Endothelial cell of umbilical vein (primary cell): ENCODE data around the gene SLFNL1. TPM values are rescaled to one million over a fixed set of nuclear protein-coding genes. Genes with fewer than 3 reads are reported as not detected.

Experiments
- BruUV-seq: library from RNA; stranded (reverse); fragments of 400-500 nt; replicated peaks from 2 replicates; lab custom pipeline; 2021; lab: Mats Ljungman, UMichigan
- CTCF ChIA-PET: fragments of 300-600, 350-600 bp; sonication (Branson Sonifier 250); formaldehyde crosslinking; loops from one replicate; lab custom pipeline; 2021; ENCODE audit warnings: antibody characterized with exemption, inconsistent platforms; lab: Charles Lee
- POLR2A ChIA-PET: fragments of 300-600, 350-600 bp; sonication (Branson Sonifier 250); formaldehyde crosslinking; loops from one replicate; lab custom pipeline; 2021; ENCODE audit warnings: antibody characterized with exemption, inconsistent platforms; lab: Charles Lee
- DNase-seq: peaks from one replicate; pipeline ENCODE4 v3.0.0-alpha.2; 2011; ENCODE audit warnings: low read depth, low spot score
- FAIRE-seq: peaks from 2 replicates; lab custom pipeline; 2011; peaks lifted over from hg19 to GRCh38; lab: Jason Lieb, UNC
- H2AFZ ChIP-seq: 2 replicates; pipeline ENCODE4 v1.6.0; 2012; ENCODE audit warnings: low read depth, low read length, control low read depth, inconsistent platforms
- H3K27ac ChIP-seq: 2 replicates; pipeline ENCODE4 v1.5.1; 2011; ENCODE audit warnings: low read depth, mild to moderate bottlenecking, control low read depth, low read length, moderate library complexity; ENCODE audit not compliant: insufficient read depth
- H3K27me3 ChIP-seq, 2 experiments: 2 replicates each; pipeline versions ENCODE4 v1.6.0 to v1.6.1; 2011; ENCODE audit warnings: low read length in 2 of 2, mixed read lengths in 1 of 2; ENCODE audit not compliant: control insufficient read depth in 2 of 2, insufficient read depth in 2 of 2
- H3K36me3 ChIP-seq, 2 experiments: 2 replicates in 1 of 2; 3 replicates in 1 of 2; pipeline ENCODE4 v1.5.1; 2011; ENCODE audit warnings: low read length in 2 of 2, mild to moderate bottlenecking in 1 of 2, moderate library complexity in 1 of 2; ENCODE audit not compliant: control insufficient read depth in 2 of 2, insufficient read depth in 2 of 2; ENCODE audit errors: extremely low read depth in 1 of 2
- H3K4me1 ChIP-seq: 3 replicates; pipeline ENCODE4 v1.5.1; 2011; ENCODE audit warnings: mild to moderate bottlenecking, low read length; ENCODE audit not compliant: control insufficient read depth, insufficient read depth; ENCODE audit errors: extremely low read depth
- H3K4me2 ChIP-seq: 2 replicates; pipeline ENCODE4 v1.6.1; 2011; ENCODE audit warnings: low read length, control low read depth, mixed read lengths; ENCODE audit not compliant: insufficient read depth
- H3K4me3 ChIP-seq, 3 experiments: fragments of 200-600 bp in 1 of 3; sonication (generic), shearing (Covaris generic) in 1 of 3; replicated peaks in 1 of 3; 2 replicates each; pipeline ENCODE4 v1.5.1; 2011 to 2016; ENCODE audit warnings: control low read depth in 3 of 3, low read length in 3 of 3, mild to moderate bottlenecking in 2 of 3, inconsistent platforms in 1 of 3, low read depth in 1 of 3, moderate library complexity in 1 of 3; ENCODE audit not compliant: insufficient read depth in 1 of 3
- H3K79me2 ChIP-seq: 2 replicates; pipeline ENCODE4 v1.6.0; 2012; ENCODE audit warnings: low read length, inconsistent platforms; ENCODE audit not compliant: control insufficient read depth, insufficient read depth
- H3K9ac ChIP-seq: replicated peaks from 2 replicates; pipeline ENCODE3; 2011; ENCODE audit warnings: low read length, control low read depth; ENCODE audit not compliant: insufficient read depth; ENCODE audit errors: extremely low read depth
- H3K9me1 ChIP-seq: replicated peaks from 3 replicates; pipeline ENCODE4 v1.6.0; 2011; ENCODE audit warnings: mild to moderate bottlenecking, low read length; ENCODE audit not compliant: control insufficient read depth, insufficient read depth; ENCODE audit errors: extremely low read depth
- H3K9me3 ChIP-seq: replicated peaks from 2 replicates; pipeline ENCODE4 v1.5.1; 2012; ENCODE audit warnings: low read length, inconsistent platforms; ENCODE audit not compliant: control insufficient read depth, insufficient read depth
- H4K20me1 ChIP-seq: replicated peaks from 2 replicates; pipeline ENCODE3; 2011; ENCODE audit warnings: mild to moderate bottlenecking, low read length; ENCODE audit not compliant: control insufficient read depth, insufficient read depth; ENCODE audit errors: extremely low read depth
- CTCF ChIP-seq, 2 donors: IDR thresholded peaks; 1 replicate in 1 of 2; 2 replicates in 1 of 2; pipeline ENCODE4 v1.5.1; 2011; ENCODE audit warnings: low read length in 2 of 2, mild to moderate bottlenecking in 2 of 2, moderate library complexity in 2 of 2, control low read depth in 1 of 2, inconsistent platforms in 1 of 2, low read depth in 1 of 2; ENCODE audit not compliant: insufficient read depth in 1 of 2; ENCODE audit errors: extremely low read depth in 1 of 2
- EZH2 ChIP-seq: IDR thresholded peaks from 2 replicates; pipeline ENCODE4 v1.6.1; 2012; ENCODE audit warnings: borderline replicate concordance, low read depth, mild to moderate bottlenecking, moderate library complexity, low read length, inconsistent platforms; ENCODE audit not compliant: severe bottlenecking
- FOS ChIP-seq: IDR thresholded peaks from 2 replicates; pipeline ENCODE4 v1.6.1; 2011; ENCODE audit warnings: mild to moderate bottlenecking, low read length, moderate library complexity, borderline replicate concordance; ENCODE audit not compliant: insufficient read depth
- GATA2 ChIP-seq: IDR thresholded peaks from 2 replicates; pipeline ENCODE4 v1.7.0; 2011; ENCODE audit warnings: low read depth, mild to moderate bottlenecking, moderate library complexity, mixed read lengths, low read length; ENCODE audit not compliant: insufficient read length, insufficient read depth
- JUN ChIP-seq: IDR thresholded peaks from 2 replicates; pipeline ENCODE4 v1.6.1; 2011; ENCODE audit warnings: borderline replicate concordance, low read depth; ENCODE audit not compliant: insufficient read length, insufficient read depth
- MAX ChIP-seq: IDR thresholded peaks from 2 replicates; pipeline ENCODE4 v1.6.1; 2011; ENCODE audit not compliant: insufficient read depth, insufficient read length
- MYC ChIP-seq: IDR thresholded peaks from one replicate; pipeline ENCODE4 v1.6.1; 2011; ENCODE audit warnings: mild to moderate bottlenecking, low read depth, low read length
- POLR2A ChIP-seq: IDR thresholded peaks from 2 replicates; pipeline ENCODE4 v1.6.1; 2012; ENCODE audit warnings: low read depth, mild to moderate bottlenecking, control low read depth, low read length
- POLR2AphosphoS5 ChIP-seq: IDR thresholded peaks from 2 replicates; pipeline ENCODE4 v1.6.1; 2012; ENCODE audit warnings: low read depth, mild to moderate bottlenecking, control low read depth, low read length, moderate library complexity; ENCODE audit not compliant: insufficient read depth
- dilution Hi-C: fragments of 300-500 bp; cut with MboI; formaldehyde crosslinking; loops from one replicate; pipeline ENCODE4 v1.15.0; 2019; ENCODE audit warnings: low sequenced_read_pairs; ENCODE audit not compliant: extremely low pct_ligation_motif_present
- intact Hi-C: fragments of 100-400 bp; cut with micrococcal nuclease; formaldehyde crosslinking; loops from one replicate; pipeline ENCODE4 v1.10.0; 2022
- polyA plus RNA-seq, 4 experiments: library from polyadenylated mRNA; depleted of rRNA in 3 of 4; stranded (reverse) in 3 of 4; unstranded in 1 of 4; fragments of >200 nt; gene quantifications; 2 replicates each; pipeline versions ENCODE4 v1.2.1 to v1.2.3, GENCODE V29; 2011 to 2012; ENCODE audit warnings: missing spikeins in 1 of 4
- total RNA-seq: library from RNA; stranded (reverse); gene quantifications from 2 replicates; pipeline ENCODE4 v1.2.3, GENCODE V29; 2021

Gene SLFNL1
- total and polyA plus RNA-seq, 2 donors (not counting 3 experiments of a cell fraction or from before 2014, with no cell fraction given) = 0.14 to 0.29 TPM

DNA sequence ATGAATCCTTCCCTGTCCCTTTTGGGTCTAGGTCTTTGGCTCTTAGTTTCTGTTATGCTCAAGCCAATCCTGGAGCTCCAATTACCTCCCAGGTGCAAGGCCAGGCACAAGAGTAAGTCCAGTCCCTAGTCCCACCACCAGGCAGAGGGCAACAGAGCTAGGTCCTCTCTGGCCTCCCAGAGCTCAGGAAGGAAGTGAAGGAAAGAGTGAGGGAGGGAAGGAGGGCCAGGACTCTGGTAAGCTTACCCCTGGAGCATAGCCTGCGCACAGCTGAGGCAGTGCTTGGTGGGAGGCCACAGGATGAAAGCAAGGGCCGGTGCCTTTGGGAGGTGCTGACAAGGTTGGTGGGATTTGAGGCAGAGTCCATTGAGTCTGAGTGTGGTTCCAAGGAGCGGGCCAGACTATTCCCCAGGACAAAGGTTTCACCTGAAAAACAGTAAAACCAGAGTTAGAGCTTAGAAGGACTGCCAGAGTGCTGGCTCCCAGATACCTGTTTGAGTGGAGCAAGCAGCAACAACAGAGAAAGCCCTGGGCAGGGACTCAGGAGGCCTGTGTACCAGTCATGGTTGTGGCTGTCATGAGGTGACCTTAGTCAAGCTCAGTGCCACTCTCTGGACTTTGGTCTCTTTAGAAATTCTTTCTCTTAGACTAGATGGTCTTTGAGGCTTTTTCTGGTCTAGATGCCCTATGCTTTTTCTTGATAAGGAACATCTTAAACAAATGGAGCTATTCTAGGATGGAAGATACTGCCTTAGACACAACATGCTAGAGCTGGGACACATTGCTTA is 15.8 kb upstream of the SLFNL1 start:
- Histone ChIP-seq H3K9ac (no peak overlapping the region), H3K9me3 (no peaks in the 10 kb centered on the region), H3K4me1 (peaks cover 14% of the 10 kb centered on the region), H4K20me1 (no peaks in the 10 kb centered on the region), H3K4me2 (no peak overlapping the region), H3K36me3 (peaks cover 2 to 6% of the 10 kb centered on the region in 2 experiments), H3K4me3 (no peak overlapping the region), H3K79me2 (no peaks in the 10 kb centered on the region), H3K9me1 (no peaks in the 10 kb centered on the region), H3K27ac (no peak overlapping the region), H3K27me3 (no peaks in the 10 kb centered on the region), H2AFZ (no peak overlapping the region)
- dilution Hi-C loops (no loop called here), intact Hi-C loops (no loop called here)
- ChIA-PET POLR2A (no interaction called here), CTCF (interaction anchor here (1.3 to 3.3 kb wide), 2 partner anchors 13 to 203 kb away, joined by 3 to 12 read pairs; no protein-coding TSS in a partner anchor)
- BruUV-seq = no TSS peak
- FAIRE-seq = no peak
- no peak for TF ChIP-seq JUN
- no peak for TF ChIP-seq POLR2AphosphoS5
- TF ChIP-seq MYC = no peak
- TF ChIP-seq GATA2 = no peak
- TF ChIP-seq FOS = no peak
- TF ChIP-seq CTCF (IDR thresholded peaks at IDR 0.05; ENCODE audit: extremely low read depth in 1 of 2, insufficient read depth in 1 of 2, low read depth in 1 of 2, low read length in 2 of 2) = no peak
- TF ChIP-seq POLR2A = no peak
- TF ChIP-seq MAX = no peak
- TF ChIP-seq EZH2 = no peak
- no peak for DNase-seq
